GM18909 (cell line): ENCODE data around the gene HOXC13.

Source experiments
- ATAC-seq: cut with Tn5 transposase; IDR thresholded peaks from one replicate; pipeline ENCODE4 v1.9.1; 2021; ENCODE audit warnings: mild to moderate bottlenecking; ENCODE audit not compliant: unreplicated experiment, poor library complexity

HOXC13 gene

DNA sequence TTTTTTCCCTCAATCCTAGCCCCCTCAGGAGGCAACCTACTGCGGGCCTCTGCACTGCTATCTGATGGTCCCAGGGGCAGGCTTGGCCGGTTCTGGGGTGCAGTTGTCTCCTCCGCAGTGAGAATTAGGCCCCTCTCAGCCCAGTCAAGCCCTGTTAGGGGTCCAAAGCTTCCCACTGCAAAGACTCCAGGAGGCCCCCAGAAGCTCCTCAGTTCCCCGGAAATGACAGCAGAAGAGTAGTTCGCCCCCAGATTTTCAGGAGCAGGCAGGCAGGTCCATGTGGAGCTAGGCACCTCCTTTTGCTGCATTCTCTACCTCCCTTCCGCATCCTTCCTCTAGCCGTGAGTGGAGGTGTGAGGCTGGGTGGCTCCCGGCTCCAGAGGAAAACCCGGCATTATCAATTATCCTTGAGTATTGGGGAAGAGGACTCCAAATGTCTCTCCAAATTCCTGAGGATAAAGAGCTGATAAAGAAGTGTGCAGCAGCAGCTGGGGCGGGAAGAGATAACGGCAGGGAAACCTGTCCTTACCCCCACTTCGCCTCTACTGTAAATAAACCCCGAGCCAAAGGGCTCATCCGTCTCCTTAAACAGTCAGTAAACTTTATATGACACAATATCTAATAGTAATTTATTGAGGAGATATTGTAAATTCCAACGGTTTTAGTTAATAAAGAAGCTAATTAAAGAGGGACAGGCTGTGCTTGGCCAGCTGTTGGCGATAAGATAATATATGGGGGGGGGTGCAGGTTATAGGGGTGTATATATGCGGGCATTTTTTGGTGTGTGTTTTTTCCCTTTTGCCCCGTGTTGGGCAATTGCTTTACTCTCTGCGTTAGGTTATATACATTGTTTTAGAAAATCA lies 15.4 kb downstream of the HOXC13 start:
- no peak for ATAC-seq

DNA sequence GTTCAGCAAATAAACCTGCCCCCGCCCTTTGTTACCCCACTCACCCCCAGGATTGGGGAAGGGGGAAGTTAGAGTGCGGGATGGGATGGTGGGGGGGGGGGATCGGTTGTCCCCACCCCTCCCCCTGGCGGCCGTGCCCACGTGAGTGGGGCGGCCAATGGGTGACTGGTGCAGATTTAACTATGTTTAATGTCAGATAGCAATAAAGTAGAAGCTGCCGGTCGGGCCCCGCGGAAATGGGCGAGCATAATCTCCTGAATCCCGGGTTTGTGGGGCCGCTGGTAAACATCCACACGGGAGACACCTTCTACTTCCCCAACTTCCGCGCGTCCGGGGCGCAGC lies 16.0 kb downstream of the HOXC13 start, which contains the start of gene HOXC12:
TSS of gene HOXC12 (plus strand) at position 210 of the 342 bp plus-strand sequence. CDS start at position 237, 27 bp downstream.
- no peak for ATAC-seq

DNA sequence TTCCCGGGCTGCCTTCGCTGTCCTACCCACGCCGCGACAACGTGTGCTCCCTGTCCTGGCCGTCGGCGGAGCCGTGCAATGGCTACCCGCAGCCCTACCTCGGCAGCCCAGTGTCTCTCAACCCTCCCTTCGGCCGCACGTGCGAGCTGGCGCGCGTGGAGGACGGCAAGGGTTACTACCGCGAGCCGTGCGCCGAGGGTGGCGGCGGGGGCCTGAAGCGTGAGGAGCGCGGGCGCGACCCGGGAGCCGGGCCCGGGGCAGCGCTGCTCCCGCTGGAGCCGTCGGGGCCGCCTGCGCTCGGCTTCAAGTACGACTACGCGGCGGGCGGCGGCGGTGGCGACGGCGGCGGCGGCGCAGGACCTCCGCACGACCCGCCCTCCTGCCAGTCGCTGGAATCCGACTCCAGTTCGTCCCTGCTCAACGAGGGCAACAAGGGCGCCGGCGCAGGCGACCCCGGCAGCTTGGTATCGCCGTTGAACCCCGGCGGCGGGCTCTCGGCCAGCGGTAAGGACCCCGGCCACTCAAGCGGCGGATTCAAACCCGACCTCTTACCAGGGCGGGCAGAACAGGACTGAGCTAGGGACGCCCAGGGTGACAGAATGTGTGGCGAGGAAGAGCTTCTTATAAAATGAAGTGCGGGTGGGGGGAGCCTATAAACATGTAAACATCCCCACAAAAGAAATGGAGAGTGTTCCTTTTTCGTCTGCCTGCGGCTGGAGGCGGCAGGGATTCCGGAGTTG lies 16.6 kb downstream of the HOXC13 start:
- ATAC-seq = no peak

DNA sequence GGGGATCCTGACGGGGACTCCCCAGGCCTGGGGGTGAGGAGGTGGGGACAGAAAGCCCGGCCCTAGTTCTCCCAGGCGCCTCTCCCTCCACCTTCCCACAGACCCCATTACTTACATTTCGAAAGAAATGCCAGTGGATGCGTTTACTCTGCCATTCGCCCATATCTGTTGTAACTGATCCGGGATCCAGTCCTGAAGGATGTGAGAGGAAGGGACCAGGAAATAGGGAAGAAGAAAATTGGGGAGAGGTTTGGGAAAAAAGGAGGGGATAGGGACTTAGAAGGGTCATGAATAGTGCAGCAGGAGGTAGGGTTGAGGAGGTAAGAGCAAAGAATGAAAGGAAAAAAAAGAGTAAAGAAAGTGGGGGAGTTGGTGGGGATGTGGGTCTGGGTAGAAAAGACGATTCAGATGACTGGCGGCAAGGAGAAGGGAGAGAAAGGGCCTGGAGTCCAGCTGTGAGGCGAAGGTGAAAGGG lies 17.2 kb downstream of the HOXC13 start:
- ATAC-seq = no peak

DNA sequence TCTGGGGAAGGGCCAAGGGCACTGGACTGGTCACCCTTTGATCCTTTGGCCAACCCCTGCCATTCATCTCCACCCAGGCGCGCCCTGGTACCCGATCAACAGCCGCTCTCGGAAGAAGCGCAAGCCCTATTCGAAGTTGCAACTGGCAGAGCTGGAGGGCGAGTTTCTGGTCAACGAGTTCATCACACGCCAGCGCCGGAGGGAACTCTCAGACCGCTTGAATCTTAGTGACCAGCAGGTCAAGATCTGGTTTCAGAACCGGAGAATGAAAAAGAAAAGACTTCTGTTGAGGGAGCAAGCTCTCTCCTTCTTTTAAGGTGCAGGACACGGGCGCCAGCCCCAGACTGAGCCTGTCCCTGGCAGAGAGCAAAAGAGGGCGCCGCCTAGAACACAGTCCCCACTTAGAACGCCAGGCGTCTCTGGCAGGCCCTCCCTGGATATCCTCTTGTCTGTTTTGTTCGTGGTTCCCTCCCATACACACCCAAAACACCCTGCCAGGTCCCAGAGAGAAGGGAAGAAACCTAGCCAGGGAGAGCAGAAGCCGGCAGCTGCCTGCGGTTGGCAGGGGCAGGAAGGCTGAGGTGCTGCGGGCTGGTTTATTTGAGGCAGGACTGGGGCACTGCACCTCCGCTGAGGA lies 17.7 kb downstream of the HOXC13 start:
- ATAC-seq = no peak

DNA sequence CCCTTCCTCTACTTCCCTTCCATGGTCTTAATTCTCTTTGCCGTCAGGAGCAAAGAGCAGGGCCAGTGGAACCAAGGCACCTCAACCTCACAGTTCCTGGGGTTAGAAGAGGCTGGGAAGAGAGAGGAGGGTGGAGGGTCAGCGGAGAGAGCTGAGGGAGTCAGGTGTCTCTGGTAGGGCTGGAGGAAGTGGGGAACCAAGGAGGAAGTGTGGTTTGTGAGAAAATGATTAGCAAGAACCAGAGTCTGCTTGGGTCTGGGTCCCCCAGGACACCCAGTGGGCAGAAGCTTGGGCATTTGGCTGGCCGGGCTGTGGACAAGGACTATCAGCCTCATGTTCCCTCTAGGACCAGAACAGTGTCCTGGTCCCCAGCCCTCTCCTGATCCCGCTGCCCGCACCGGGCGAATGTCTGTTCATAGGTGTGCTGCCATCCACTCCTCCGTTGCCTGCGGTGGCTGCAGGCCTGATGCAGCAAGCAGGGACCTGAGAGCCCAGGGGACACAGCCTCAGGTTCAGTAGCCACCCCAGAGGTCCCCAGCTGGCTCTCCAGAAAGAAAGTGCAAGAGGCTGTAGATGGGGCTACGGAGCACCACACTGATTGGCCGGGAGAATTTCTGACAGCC lies 18.4 kb downstream of the HOXC13 start:
- ATAC-seq = no peak

DNA sequence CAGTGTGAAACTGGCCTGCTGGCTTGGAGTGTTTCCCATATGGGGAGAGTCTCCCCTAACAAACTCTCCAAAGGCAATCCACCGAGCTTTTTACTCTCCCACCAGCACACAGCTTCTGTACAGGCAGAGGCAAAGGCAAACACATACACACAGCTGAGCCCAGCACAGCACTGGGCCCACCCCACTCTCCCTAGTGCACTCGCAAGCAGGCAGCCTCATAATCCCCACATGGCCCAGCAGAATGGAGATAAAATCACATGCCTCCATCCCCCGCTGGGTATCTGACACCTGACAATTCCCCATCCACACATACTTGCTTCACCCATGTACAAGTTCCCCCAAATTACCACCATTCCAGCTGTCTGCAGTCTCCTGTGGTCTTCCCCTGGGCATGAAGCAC lies 19.5 kb downstream of the HOXC13 start:
- ATAC-seq = no peak

DNA sequence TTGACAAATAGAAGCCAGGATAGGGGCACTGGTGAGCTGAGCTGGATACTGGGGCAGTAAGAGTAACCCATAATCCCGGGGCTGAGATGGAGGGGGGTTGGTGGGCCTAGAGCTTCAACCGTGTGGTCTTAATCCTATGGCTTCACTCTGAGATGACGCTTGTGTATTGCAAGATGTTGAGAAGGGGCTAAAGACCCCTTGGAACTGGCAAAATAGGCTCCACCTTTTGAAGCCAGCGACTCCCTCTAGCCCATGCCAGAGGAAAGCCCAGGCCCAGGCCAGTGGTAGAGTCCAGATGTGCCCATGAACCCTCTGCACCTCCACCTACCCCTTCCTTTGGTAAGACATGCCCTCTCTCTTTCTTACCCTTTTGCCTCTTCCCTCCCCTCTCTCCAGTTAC lies 20.7 kb downstream of the HOXC13 start:
- no peak for ATAC-seq

DNA sequence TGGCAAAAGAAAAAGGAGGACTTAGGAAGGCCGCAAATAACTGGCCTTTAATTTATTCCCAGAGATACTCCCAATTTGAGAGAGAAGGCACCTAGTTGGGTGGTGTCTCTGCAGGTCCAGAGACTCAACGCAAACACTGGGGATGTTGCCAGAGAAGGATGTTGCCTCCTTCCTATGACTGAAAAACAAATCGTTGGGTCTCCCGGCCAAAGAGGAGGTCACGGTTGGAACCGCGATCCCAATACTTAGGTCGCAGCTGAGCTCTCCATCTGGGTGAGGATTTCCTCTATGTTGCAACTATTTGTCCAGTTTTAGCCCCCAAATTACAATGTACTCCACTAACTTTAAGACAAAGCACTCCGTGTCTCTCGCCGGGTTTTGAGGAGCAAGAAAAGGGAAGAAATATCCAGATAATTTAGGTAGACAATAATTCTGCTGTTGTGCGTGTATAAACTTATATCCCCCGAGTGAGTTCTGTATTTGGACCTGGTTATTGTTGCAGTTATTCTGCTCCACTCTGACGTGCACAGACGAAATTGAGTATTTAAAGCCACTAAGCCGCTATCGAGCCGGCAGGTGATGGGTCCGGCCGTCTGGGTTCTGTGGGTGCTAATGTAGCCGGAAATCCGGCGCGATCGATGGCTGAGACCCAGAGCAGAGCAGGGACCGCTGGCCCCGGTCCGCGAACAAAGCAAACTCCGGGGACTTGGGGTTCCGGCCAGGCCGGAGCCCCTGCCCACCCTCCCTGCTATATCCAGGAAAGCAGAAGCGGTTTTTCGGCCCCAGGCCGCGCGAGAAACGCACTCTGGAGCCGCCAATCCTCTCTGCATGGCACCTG lies 21.8 kb downstream of the HOXC13 start:
- no peak for ATAC-seq

DNA sequence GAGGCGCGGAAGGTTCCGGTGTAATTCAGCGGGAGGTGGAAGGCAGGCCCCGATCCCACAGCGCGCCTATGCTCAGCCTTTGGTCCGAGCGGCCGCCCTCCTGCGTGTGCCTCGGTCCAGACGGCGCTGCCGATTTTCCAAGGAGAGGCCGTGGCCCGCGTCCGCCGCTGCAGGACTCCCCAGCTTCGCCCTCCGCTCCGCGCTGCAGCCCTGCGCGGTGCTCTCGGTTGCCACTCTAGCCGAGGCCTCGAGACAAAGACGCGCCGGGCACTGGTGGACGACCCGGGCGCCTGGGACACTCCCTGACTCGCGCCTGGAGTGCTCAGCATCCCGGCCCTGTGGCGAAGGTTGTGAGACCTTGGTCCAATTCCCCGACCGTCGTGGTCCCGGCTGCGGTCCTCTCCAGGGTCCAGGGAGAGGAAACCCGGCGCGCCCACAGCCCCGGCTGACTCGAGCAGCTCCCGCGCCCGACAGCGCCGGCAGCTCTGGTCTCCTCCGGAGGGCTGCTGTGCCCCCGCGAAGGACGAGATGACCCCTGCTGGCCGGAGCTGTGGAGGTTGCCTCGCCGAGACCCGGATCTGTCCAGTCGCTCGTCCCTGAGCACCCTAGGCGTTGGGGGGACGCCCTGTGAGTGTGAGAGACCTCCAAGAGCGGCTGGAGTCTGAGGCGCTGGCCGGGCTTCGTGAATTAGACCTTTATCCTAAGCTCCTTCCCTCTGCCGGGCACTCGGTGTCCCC lies 22.6 kb downstream of the HOXC13 start:
- no peak for ATAC-seq

DNA sequence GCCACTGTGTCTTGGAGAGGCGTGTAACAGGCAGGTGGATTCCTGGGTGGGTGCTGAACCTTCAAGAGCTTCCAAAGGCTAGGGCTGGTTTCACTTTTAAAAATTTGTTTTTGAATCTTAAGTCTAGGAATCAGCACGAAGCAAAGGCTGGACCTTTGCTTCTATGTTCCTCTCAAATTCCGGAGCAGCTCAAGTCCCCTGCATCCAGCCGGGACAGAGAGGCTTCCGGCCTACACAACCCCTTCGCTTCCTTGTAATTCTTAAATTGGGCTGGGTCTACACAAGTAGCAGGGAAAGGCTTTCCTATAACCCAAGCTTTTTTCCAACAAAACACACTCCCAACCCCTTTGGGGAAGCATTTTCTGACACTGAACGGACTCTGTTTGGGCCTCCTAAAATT lies 24.4 kb downstream of the HOXC13 start:
- ATAC-seq = no peak

DNA sequence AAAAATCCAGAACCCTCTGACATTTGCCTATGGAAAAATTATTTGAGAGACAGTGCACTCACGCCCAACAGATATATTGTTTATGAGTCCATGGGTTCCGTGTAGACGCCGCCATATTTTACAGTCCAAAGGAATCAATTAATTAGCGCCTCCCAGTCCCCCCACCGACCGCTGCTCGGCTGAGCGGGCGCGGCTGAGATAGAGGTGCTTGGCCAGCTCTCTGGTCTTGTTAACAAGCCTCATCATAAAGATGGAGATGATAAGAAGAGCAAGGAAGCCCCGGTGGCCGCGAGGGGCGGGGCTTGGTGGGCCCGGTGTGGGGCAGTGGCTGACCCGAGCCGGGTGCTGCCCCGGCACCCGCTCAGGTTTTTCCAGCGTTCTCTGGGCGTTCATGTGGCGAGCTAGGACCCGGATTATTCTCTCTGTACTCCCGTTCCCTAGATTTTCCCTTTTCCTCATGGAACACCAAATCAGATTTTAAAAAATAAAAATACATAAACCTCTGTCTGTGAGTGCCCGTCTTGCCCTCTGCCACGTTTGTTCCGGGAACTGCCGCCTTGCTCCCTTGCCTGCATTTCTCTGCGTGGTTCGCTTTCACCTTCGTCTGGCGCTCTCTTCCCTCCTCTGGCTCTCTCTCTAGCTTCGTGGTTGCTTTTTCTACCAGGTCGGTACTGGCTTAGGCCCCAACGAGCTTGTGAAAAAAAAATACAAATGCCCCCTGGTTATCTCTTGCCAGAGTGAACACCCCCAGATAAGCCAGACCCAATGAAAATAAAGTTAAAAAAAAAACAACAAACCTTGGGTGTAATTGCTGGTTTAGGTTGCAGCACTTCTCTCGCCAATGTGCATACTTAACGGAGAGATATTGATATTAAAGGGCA lies 25.0 kb downstream of the HOXC13 start:
- ATAC-seq = no peak

DNA sequence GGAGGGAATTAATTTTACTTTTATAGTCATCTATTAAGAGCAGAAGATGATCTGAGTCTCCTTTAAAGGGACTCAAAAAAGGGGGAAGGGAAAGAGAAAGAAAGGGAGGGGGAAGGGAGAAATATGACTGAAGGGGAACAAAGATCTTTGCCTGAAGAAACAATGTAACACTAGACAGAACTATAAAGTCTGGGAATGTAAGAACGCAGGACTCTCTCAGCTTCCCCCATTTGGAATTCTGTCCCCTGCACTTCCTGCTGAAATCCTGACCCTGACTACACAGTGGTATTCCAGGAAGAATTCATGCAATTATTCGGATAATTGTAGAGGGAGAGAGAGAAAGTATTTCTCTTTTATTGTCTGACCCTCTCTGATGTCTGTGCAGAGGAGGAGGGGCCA lies 25.7 kb downstream of the HOXC13 start:
- ATAC-seq = no peak

DNA sequence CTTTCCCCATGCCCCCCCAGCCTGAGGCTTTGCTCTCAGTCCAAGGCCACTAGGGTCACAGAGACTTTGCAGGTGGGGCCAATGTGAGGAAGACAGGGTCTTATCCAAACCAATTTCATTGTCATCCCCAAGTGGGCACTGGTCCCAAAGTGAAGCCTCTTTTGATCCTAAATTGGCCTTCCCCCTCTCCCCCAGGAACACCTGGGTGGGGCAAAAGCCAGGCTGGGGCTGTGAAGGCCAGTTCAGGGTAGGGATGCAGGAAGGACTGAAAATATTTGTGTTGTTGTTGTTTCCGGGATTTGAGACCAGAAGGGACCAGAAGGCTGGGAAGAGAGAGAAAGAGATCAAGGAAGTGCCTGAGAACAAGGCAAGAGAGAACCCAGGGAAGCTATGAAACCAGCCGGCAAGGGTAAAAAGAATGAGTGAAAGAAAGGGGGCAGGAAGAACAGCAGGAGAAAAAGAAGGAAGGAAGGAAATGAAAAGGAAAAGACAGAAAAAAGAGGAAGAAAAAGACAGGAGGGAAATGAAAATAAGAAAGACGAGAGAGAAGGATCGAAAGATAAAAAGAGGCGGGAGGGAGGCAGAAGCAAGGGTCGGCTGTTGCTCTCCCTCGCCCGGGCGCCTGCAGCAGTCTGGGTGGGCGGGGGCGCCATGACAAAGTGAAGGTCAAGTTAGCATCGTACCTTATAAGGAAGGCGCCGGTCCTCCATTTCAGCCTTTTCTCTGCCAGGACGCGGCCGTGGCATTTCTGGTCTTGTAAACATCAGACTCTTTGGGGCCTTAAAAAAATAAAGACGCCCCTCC lies 26.9 kb downstream of the HOXC13 start:
- no peak for ATAC-seq

DNA sequence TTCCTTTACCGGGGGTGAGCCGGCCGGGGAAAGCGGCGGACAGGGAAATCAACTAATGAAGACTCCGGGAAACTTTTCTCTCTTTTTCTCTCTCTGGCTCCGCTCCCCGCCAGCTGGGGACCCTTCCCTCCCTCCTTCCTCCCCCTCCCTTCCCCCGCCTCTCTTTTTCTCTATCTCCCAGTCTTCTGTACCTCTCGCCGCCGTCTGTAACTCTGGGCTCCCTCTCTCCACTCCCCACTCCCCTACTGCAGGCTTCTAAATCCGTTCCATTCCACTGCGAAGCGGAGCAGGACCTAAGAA lies 27.4 kb downstream of the HOXC13 start:
- no peak for ATAC-seq

DNA sequence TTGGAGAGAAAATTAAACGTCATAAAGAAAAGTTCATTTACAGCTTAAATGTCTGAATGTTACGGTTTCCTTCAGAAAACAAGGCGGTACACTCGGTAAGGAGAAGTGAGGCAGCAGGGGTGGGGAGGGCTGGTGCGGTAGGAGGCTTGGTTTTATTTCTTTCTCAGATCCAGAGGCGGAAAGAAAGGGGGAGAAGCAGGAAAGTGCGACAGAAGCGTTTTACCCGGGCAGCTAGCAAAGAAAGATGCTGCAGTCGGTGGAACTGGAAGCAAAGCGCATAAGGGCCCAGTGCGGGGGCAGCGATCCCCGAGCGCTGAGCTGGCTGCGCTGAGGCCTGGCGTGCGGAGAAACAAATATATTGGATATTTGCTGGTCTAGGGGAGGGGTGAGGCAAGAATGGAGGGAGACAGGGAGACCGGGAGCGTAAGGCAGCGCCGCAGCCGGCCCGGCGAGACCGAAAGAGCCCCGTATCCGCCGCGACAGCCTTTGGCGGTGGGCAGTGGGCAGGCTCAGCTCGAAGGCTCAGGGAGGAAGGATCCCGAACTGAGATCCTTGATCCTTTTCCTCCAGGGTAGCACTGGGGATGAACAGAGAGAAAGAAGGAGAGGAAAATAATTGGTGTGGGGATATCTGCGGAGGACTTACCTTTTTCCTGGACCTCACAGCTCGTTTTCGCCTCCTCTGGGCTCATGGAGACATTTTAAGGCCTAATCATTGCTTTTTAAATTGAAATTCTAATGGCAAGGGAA lies 27.9 kb downstream of the HOXC13 start:
- ATAC-seq = no peak

DNA sequence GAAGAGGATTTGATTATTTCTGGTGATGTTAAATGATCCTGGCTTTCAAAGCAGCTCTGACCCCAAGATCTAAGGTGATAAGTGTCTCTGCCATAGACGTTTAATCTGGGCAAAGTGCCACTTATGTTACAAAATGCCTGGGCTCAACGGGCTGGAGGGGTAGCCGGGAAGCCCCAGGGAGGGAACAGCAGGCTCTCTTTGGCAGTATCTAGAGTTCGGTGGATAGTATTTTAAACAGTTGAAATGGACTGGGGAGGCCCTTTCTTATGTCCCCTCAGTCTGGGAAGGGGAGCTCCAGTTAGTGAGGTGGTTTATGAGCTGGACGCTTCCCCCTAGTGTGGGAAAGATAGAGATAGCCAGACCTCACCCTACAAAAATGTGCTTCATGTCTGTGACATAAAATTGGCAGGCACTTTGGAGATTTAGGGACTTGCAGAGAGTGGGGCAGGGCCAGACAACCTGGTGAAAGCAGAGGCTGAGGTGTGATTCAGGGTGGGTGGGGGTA lies 28.8 kb downstream of the HOXC13 start:
- no peak for ATAC-seq
